NB4 (cell line): ENCODE results near the gene TXNRD2.

ENCODE experiments used
- MYC ChIP-seq: IDR thresholded peaks from 2 replicates; pipeline ENCODE4 v1.6.1; 2011; ENCODE audit warnings: low read depth, low read length
- POLR2A ChIP-seq: IDR thresholded peaks from 2 replicates; pipeline ENCODE4 v1.6.1; 2011; ENCODE audit warnings: mild to moderate bottlenecking; ENCODE audit not compliant: insufficient read length; ENCODE audit errors: extremely low read depth
- TF ChIP-seq, protein P1 (sequence below): IDR thresholded peaks from one replicate; pipeline ENCODE4 v1.5.1; 2012; ENCODE audit warnings: low read depth, low read length
- TF ChIP-seq, protein P2 (sequence below): IDR thresholded peaks from 2 replicates; pipeline ENCODE4 v1.6.1; 2011; ENCODE audit warnings: low read depth, low read length

DNA sequence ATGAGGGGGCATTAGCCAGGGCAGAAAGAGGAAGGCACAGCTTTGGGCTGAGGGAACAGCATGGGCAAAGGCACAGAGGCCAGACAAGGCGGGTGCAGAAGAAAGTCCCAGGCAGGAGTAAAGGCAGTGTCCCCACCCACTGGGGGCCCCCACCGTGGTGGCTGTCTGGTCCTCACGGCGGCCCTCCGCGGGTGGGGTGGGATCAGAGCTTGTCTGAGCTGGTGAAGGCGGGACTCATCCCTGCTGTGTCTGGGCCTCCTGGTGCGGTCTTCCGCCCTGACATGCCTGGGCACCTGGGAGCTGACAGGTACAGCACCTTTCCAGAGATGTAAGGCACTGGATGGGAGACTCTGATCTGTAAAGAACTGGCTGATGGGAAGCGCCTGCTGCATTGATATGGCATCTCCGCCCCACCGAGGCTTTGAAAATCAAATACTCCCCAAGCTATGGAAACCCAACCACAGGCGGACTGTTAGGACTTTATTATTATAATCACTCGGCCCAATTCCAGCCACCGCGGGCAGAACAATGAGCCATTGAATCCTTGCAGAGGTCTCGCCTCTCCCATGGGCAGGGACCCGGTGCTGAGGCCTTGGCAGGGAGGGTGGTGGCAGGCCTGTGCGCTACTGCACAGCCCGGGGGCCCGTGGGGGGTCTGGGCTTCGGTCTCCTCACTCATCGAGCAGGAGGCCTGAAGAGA is 72.7 kb downstream of the TXNRD2 start:
- TF ChIP-seq, protein P1, sequence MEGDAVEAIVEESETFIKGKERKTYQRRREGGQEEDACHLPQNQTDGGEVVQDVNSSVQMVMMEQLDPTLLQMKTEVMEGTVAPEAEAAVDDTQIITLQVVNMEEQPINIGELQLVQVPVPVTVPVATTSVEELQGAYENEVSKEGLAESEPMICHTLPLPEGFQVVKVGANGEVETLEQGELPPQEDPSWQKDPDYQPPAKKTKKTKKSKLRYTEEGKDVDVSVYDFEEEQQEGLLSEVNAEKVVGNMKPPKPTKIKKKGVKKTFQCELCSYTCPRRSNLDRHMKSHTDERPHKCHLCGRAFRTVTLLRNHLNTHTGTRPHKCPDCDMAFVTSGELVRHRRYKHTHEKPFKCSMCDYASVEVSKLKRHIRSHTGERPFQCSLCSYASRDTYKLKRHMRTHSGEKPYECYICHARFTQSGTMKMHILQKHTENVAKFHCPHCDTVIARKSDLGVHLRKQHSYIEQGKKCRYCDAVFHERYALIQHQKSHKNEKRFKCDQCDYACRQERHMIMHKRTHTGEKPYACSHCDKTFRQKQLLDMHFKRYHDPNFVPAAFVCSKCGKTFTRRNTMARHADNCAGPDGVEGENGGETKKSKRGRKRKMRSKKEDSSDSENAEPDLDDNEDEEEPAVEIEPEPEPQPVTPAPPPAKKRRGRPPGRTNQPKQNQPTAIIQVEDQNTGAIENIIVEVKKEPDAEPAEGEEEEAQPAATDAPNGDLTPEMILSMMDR = no peak
- TF ChIP-seq POLR2A (no peak), MYC (no peak)
- TF ChIP-seq, protein P2, sequence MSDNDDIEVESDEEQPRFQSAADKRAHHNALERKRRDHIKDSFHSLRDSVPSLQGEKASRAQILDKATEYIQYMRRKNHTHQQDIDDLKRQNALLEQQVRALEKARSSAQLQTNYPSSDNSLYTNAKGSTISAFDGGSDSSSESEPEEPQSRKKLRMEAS = no peak
